Left lung (tissue), 10 donors: ENCODE measurements around the gene PLP1. TPM values are rescaled to one million over a fixed set of nuclear protein-coding genes. Genes with fewer than 3 reads are reported as not detected.

Experiments used
- ATAC-seq: fragments of 200-7000 bp; cut with Tn5 transposase; one replicate; pipeline ENCODE4 v1.9.1; 2020; ENCODE audit warnings: moderate library complexity
- DNase-seq, 4 donors: peaks; one replicate each; pipeline ENCODE4 v3.0.0-alpha.2; 2013 to 2020
- H3K27ac ChIP-seq, 2 donors: fragments of 200-600 bp; sonication (generic) in 1 of 2; one replicate each; pipeline versions ENCODE4 v1.5.0 to v1.8.0; 2020 to 2021
- H3K27me3 ChIP-seq, 2 donors: fragments of 200-600 bp; sonication (generic) in 1 of 2; one replicate each; pipeline versions ENCODE4 v1.5.0 to v1.8.0; 2020 to 2021
- H3K36me3 ChIP-seq, 2 donors: fragments of 200-600 bp; sonication (generic) in 1 of 2; one replicate each; pipeline versions ENCODE4 v1.5.0 to v1.8.0; 2020 to 2021
- H3K4me1 ChIP-seq, 2 donors: fragments of 200-600 bp; one replicate each; pipeline ENCODE4 v1.8.0; 2021
- H3K4me3 ChIP-seq, 2 donors: fragments of 200-600 bp; sonication (generic) in 1 of 2; one replicate each; pipeline versions ENCODE4 v1.5.0 to v1.8.0; 2020 to 2021; ENCODE audit warnings: mild to moderate bottlenecking in 1 of 2
- H3K9me3 ChIP-seq, 2 donors: fragments of 200-600 bp; sonication (generic) in 1 of 2; one replicate each; pipeline versions ENCODE4 v1.5.0 to v1.8.0; 2020 to 2021
- CTCF ChIP-seq, 2 donors: fragments of 200-600 bp; sonication (generic) in 1 of 2; IDR thresholded peaks; one replicate each; pipeline versions ENCODE4 v1.5.0 to v1.8.0; 2021; ENCODE audit warnings: antibody characterized with exemption in 2 of 2
- intact Hi-C, 2 donors: fragments of 100-400 bp; cut with DNase I; formaldehyde crosslinking; loops; one replicate each; pipeline versions ENCODE4 v1.11.2 to v1.14.2; 2022
- polyA plus RNA-seq, 6 donors: library from polyadenylated mRNA; unstranded; fragments of 120-200 nt; gene quantifications; one replicate each; pipeline ENCODE4 v1.2.1, GENCODE V29; 2013; ENCODE audit not compliant: insufficient read length in 6 of 6
- total RNA-seq, 2 donors: library from RNA; stranded (reverse); fragmentation: NEBNext Ultra II Directional; extraction: Animal tissue kit (Norgen Biotek cat#: 25700); gene quantifications; one replicate each; pipeline ENCODE4 v1.2.1, GENCODE V29; 2021
- donor health status: DM: no; HTN: yes; CAD: no.
- donor health status: DM: no; HTN: no; CAD: no.

PLP1 gene
- total and polyA plus RNA-seq, 8 donors = 0.08 to 22.2 (median 13.1) TPM

- intact Hi-C loops = no loop called here
- H3K4me1 ChIP-seq = no peaks in the 10 kb centered on the region
- no peak for TF ChIP-seq CTCF (IDR thresholded peaks at IDR 0.05)
- no peaks in the 10 kb centered on the region for H3K9me3 ChIP-seq
- no peak overlapping the region for H3K27ac ChIP-seq
- H3K4me3 ChIP-seq = no peak overlapping the region
- ATAC-seq (no peak), DNase-seq (no peak)
- no peaks in the 10 kb centered on the region for H3K36me3 ChIP-seq
- H3K27me3 ChIP-seq = no peaks in the 10 kb centered on the region
Measured at GRCh38 chrX:103780336-103781061, 3.9 kb downstream of the PLP1 start.

GRCh38 chrX:103781062-103781402, 4.4 kb downstream of the PLP1 start:
- no peaks in the 10 kb centered on the region for H3K36me3 ChIP-seq
- H3K4me1 ChIP-seq = no peaks in the 10 kb centered on the region
- ATAC-seq (no peak), DNase-seq (no peak)
- H3K27me3 ChIP-seq = no peaks in the 10 kb centered on the region
- no peak overlapping the region for H3K27ac ChIP-seq
- no peaks in the 10 kb centered on the region for H3K9me3 ChIP-seq
- intact Hi-C loops = no loop called here
- H3K4me3 ChIP-seq = no peak overlapping the region
- TF ChIP-seq CTCF (IDR thresholded peaks at IDR 0.05) = no peak

GRCh38 chrX:103781706-103782105, 5.1 kb downstream of the PLP1 start:
- Histone ChIP-seq H3K36me3 (no peaks in the 10 kb centered on the region), H3K4me1 (no peaks in the 10 kb centered on the region), H3K9me3 (no peaks in the 10 kb centered on the region), H3K27me3 (no peaks in the 10 kb centered on the region), H3K27ac (no peak overlapping the region), H3K4me3 (no peak overlapping the region)
- DNase-seq (peak in 1 of 4 donors; percentile 28), ATAC-seq (no peak)
- TF ChIP-seq CTCF (IDR thresholded peaks at IDR 0.05) = no peak
- intact Hi-C loops = no loop called here

- Histone ChIP-seq H3K36me3 (no peaks in the 10 kb centered on the region), H3K27me3 (no peaks in the 10 kb centered on the region), H3K4me1 (no peaks in the 10 kb centered on the region), H3K4me3 (no peak overlapping the region), H3K9me3 (no peaks in the 10 kb centered on the region), H3K27ac (no peak overlapping the region)
- TF ChIP-seq CTCF (IDR thresholded peaks at IDR 0.05) = no peak
- DNase-seq (no peak), ATAC-seq (no peak)
- intact Hi-C loops = no loop called here
Measured at GRCh38 chrX:103782640-103783039, 6.0 kb downstream of the PLP1 start.

GRCh38 chrX:103783196-103783595, 6.6 kb downstream of the PLP1 start:
- Histone ChIP-seq H3K4me3 (no peak overlapping the region), H3K27ac (no peak overlapping the region), H3K4me1 (no peaks in the 10 kb centered on the region), H3K36me3 (no peaks in the 10 kb centered on the region), H3K9me3 (no peaks in the 10 kb centered on the region), H3K27me3 (no peaks in the 10 kb centered on the region)
- TF ChIP-seq CTCF (IDR thresholded peaks at IDR 0.05) = no peak
- DNase-seq (peak in 2 of 4 donors; percentile 30 to 60), ATAC-seq (no peak)
- intact Hi-C loops = no loop called here
